Measurements from ENCODE around the gene DNMBP.
A peak's percentile ranks its signal among the peaks of the same experiment; 100 is the strongest.

Gene DNMBP

DNA sequence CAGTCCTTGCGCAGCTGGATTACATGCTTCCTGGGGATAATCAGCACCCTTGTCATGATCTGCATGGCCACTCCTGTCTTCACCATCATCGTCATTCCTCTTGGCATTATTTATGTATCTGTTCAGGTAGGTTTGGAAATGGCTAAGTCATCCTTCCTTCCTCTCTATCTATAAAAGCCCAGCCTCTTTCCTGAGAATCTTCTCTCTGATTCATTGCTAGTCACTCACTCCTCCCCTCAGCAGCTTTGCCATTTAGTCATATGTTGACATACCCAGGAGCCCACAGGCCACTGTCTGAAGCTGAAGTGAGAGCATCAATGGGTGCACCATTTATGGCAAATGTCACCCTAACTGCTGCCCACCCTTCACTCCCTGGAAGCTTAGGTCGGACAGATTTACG is 175.3 kb downstream of the DNMBP start:
- no peak overlapping the region for H3K4me3 ChIP-seq (ENCODE audit: control insufficient read depth, low read depth, low read length)
- TF ChIP-seq, protein P1, sequence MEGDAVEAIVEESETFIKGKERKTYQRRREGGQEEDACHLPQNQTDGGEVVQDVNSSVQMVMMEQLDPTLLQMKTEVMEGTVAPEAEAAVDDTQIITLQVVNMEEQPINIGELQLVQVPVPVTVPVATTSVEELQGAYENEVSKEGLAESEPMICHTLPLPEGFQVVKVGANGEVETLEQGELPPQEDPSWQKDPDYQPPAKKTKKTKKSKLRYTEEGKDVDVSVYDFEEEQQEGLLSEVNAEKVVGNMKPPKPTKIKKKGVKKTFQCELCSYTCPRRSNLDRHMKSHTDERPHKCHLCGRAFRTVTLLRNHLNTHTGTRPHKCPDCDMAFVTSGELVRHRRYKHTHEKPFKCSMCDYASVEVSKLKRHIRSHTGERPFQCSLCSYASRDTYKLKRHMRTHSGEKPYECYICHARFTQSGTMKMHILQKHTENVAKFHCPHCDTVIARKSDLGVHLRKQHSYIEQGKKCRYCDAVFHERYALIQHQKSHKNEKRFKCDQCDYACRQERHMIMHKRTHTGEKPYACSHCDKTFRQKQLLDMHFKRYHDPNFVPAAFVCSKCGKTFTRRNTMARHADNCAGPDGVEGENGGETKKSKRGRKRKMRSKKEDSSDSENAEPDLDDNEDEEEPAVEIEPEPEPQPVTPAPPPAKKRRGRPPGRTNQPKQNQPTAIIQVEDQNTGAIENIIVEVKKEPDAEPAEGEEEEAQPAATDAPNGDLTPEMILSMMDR (IDR thresholded peaks at IDR 0.05; ENCODE audit: control insufficient read depth, insufficient read depth, low read depth, low read length, missing control alignments): no peak
- peak; percentile 50 for DNase-seq (ENCODE audit: low read depth)

DNA sequence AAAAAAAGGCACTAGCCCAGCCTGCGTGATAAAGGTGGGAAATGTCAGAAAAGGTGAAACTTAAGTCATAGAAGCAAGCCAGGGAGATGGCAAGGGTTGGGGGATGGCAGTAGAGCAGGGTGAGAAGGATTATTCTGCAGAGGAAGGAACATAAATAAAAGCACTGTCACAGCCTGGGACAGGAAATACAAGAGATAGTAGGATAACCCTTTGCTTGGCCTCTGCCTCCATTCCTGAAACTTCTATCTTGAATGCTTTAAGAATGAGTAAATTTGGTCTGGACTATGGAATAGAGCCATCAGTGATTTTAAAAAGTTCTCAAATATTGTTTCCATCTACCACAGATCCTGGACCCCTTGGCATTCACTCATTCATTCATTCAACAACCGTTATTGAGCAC is 177.3 kb downstream of the DNMBP start:
- TF ChIP-seq, protein P1 (IDR thresholded peaks at IDR 0.05; ENCODE audit: control insufficient read depth, insufficient read depth, low read depth, low read length, missing control alignments): no peak
- no peak for DNase-seq (ENCODE audit: low read depth)
- no peak overlapping the region for H3K4me3 ChIP-seq (ENCODE audit: control insufficient read depth, low read depth, low read length)

DNA sequence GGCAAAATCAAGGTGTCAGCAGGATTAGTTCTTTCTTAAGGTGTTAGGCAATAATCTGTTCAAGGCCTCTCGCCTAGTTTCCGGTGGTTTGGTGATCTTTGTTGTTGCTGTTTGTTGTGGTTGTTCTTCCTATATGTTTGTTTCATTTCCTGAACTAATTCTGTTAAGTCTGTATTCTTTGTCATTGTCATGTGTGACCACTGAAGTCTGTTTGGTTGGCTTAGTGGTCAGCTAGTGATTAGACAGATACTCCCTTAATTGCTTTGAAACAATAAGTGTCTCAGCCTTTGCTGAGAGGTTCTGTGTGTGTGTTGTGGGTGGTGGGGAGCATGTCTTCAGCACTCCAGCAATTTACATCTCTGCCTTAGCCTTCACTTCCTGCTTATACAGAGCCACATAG is 181.3 kb downstream of the DNMBP start:
- TF ChIP-seq, protein P1 (IDR thresholded peaks at IDR 0.05; ENCODE audit: control insufficient read depth, insufficient read depth, low read depth, low read length, missing control alignments): no peak
- H3K4me3 ChIP-seq (ENCODE audit: control insufficient read depth, low read depth, low read length): no peak overlapping the region
- DNase-seq (ENCODE audit: low read depth): no peak

DNA sequence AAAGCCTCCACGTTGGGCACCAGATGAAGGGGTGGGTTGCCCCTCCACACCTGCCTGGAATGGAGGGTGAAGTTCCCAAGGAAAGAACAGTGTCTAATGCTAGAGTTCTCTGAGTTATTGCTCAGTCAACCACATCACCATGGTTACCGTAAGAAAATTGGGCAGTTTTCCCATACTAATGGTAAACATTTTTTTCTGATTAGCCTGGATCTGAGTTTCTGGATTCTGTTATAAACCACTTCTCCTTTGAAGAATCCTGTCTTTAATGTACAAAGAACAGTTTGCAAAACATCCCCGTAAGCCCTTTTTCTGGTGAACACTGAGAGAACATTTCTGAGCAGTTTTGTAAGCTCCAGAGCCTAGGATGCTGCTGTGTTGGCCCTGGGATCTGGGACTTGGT is 181.8 kb downstream of the DNMBP start:
- DNase-seq (ENCODE audit: low read depth): peak; percentile 23
- TF ChIP-seq, protein P1 (IDR thresholded peaks at IDR 0.05; ENCODE audit: control insufficient read depth, insufficient read depth, low read depth, low read length, missing control alignments): no peak
- H3K4me3 ChIP-seq (ENCODE audit: control insufficient read depth, low read depth, low read length): no peak overlapping the region
